GM19239 (cell line): ENCODE data around the gene RCC2.

Experiments
- DNase-seq: peaks from one replicate; pipeline ENCODE4 v3.0.0; 2011; ENCODE audit warnings: low spot score; ENCODE audit not compliant: insufficient read length
- FAIRE-seq: peaks from 2 replicates; lab custom pipeline; 2011; peaks lifted over from hg19 to GRCh38; lab: Jason Lieb, UNC

The RCC2 gene

DNA sequence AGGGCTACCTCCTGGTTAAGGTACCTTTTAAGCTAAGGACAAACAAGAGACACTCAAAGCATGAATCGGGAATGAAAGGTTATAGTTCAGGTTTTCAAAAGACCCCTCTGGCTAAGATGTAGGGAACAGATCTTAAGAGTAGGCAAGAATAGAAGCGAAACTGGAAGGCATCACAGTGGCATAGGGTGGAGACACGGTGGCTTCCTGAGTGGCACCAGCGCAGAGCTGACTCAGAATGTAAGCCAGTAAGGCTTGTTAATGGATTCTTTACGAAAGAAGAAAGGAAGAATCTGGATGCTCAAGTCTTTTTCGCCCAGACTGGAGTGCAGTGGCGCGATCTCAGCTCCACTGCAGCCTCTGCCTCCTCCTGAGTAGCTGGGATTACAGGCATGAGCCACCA is 46.2 kb downstream of the RCC2 start:
- DNase-seq: no peak
- FAIRE-seq: no peak

GRCh38 chr1:17392199-17392740 is 47.2 kb downstream of the RCC2 start:
- FAIRE-seq: no peak
- no peak for DNase-seq

- DNase-seq (no peak), FAIRE-seq (no peak)
Measured at GRCh38 chr1:17381161-17381560, 58.3 kb downstream of the RCC2 start.

GRCh38 chr1:17377325-17377953 is 62.0 kb downstream of the RCC2 start:
- DNase-seq (no peak), FAIRE-seq (no peak)

DNA sequence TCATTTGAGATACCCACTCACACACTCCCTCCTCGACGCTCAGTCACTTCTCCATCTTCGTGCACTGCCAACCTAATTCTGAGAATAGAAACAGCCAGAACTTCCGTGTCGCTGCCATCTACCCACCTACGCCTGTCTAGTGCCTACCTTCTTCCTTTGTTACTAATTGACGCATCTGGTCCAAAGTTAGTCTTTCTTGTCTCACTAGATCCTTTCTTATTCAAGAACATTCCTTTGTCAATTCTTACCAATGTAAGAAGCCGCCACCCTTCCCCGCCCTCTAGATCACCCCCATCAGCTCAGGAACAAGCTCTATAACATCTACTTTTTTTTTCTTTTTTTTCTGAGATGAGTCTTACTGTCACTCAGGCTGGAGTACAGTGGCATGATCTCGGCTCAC is 63.8 kb downstream of the RCC2 start:
- FAIRE-seq (no peak), DNase-seq (no peak)

DNA sequence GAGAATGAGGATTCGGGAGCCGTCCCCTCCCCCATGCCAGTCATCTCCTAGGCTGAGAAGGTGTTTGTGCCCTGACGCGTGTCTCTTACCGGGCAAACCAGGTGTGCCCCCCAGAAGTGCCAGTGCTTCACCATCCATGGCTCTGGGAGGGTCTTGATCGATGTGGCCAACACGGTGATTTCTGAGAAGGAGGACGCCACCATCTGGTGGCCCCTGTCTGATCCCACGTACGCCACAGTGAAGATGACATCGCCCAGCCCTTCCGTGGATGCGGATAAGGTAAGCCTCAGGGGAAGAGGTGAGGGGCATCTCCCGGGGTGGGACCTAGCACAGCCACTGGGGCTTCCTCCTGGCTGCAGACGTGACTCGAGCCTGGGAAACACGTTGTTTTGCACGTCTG is 66.5 kb downstream of the RCC2 start:
- no peak for FAIRE-seq
- no peak for DNase-seq

DNA sequence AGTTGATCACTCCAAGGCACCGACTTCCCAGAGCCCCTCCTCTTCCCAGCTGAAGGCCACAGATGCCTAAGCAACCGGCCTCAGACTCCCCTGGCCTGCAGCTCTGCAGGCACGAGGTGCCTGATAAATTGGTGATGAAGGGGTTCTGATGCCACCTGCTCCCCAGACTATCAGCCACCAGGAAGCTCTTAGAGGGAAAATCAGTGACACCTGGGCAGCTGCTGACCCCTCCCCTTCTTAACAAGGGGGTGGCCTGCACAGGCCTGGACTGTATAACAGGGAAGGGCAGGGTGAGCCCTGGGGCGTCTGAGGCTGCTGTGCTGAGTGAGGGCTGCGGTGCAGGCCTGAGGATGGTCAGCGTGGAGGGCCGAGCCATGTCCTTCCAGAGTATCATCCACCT is 67.6 kb downstream of the RCC2 start, which contains the start of gene PADI6:
TSS of gene PADI6 (plus strand) at position 301 of the 400 bp plus-strand sequence. CDS start at position 351, 50 bp downstream.
- DNase-seq (no peak), FAIRE-seq (no peak)

DNA sequence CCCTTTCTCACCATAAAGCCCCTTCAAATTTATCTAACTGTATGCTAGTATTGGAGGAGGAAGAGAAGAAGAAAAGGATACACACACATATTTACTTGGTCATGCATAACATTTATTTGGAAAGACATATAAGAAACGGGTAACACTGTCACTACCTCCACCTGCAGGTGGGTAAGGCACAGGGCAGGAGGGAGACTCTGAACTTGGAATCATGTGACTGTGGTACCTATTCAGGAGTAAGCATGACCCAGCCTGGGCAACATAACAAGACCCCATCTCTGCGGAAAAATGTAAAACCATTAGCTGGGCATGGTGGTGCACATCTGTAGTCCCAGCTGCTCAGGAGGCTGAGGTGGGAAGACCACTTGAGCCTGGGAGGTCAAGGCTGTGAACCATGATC is 68.9 kb downstream of the RCC2 start:
- DNase-seq (no peak), FAIRE-seq (no peak)

DNA sequence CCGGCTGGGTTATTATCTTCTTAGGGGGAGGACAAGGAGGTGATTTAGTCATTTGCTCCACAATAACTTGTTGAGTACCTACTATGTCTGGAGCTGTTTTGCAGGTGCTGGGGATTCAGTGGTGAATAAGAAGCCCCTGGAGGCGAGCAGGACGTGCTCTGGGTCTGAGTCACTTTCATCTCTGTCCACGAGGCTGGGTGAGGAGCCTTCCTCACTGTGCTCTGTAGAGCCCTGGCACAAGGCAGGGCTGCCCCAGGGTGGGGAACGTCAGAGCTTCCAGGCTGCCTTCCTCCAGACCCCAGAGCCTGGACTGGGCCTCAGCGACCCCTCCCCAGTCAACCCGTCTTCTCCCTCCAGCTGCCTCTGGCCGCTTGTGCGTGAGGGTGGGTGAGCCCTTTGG is 70.0 kb downstream of the RCC2 start:
- no peak for DNase-seq
- no peak for FAIRE-seq

DNA sequence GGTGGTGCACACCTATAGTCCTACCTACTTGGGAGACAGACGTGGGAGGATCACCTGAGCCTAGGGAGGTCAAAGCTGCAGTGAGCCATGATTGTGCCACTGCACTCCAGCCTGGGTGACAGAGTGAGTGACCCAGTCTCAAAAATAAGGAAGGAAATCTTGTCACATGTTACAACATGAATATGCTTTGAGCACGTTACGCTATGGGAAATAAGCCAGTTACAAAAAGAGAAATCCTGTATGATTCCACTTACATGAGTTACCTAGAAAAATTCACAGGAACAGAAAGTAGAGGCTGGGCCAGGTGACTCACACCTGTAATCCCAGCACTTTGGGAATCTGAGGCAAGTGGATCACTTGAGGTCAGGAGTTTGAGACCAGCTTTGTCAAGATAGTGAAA is 74.2 kb downstream of the RCC2 start:
- FAIRE-seq (no peak), DNase-seq (no peak)

DNA sequence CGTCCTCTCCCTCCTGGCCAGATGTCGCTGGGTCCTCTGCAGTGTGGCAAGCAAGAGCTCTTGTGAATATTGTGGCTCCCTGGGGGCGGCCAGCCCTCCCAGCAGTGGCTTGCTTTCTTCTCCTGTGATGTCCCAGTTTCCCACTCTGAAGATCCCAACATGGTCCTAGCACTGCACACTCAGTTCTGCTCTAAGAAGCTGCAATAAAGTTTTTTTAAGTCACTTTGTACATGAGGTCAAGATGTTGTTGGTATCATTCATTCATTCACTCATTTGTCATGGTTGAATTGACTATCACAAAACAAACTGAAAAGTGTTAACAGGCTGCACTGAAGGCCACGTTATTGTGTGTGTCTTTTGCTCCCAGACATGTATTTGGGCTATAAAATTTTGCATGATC is 75.7 kb downstream of the RCC2 start:
- DNase-seq: no peak
- no peak for FAIRE-seq

DNA sequence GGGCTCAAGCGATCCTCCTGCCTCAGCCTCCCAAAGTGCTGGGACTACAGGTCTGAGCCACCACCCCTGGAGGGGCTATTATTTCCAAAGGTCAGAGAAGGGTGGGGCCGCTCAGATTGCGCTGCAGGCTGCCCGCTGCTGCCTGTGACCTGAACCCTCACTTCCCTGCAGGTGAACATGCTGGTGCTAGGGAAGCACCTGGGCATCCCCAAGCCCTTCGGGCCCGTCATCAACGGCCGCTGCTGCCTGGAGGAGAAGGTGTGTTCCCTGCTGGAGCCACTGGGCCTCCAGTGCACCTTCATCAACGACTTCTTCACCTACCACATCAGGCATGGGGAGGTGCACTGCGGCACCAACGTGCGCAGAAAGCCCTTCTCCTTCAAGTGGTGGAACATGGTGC is 76.1 kb downstream of the RCC2 start:
- DNase-seq: no peak
- FAIRE-seq: no peak

GRCh38 chr1:17361687-17362086 is 77.8 kb downstream of the RCC2 start:
- DNase-seq (no peak), FAIRE-seq (no peak)

DNA sequence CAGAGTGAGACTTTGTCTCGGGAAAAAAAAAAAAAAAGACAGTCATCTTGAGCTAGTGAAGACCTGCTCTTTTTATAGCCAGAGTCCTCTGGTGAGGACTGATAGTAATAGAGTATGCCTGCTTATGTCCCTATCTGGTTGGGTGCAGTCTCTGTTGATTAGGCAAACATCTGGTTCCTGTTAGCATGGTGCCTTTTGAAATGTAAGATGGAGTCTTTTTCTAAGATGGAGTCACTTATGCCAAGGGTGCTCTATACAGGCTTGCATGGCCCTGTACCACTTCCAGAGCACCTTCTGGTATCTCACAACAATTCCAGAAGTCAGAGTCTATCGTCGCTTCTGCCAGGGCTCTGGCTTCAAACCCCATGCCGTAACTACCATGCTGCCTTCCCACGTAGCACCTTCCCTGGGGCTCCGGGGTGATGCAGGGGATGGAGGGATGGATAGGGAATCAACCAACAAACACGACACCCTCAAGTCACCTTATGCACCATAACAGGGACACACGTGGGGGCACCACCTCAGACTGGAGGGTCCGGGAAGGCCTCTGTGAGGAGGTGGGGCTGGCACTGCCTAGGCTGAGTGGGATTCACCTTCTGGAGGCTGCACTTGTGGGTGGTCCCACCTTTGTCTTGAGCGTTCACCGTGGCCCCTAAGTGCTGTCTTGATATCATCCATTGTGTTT is 79.1 kb downstream of the RCC2 start:
- FAIRE-seq (no peak), DNase-seq (no peak)

- FAIRE-seq: no peak
Measured at GRCh38 chr1:17359808-17360207, 79.7 kb downstream of the RCC2 start.

DNA sequence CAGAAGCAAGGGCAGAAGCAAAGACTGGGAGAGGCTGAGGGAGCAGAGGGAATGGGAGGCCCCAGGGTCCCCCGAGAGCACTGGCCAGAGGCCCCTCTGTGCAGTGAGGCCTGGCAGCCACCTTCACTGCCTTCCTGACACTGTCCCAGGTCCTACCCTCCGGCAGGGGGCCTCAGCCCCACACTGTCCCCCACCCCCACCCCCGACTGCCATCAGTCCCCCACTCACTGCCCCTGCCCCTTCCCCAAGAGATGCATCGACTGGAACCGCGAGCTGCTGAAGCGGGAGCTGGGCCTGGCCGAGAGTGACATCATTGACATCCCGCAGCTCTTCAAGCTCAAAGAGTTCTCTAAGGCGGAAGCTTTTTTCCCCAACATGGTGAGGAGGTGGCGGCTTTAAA is 80.4 kb downstream of the RCC2 start:
- FAIRE-seq: no peak
- DNase-seq: no peak

More at GRCh38 chr1:17359808-17360207, 79.7 kb downstream of the RCC2 start:
- no peak for DNase-seq

DNA sequence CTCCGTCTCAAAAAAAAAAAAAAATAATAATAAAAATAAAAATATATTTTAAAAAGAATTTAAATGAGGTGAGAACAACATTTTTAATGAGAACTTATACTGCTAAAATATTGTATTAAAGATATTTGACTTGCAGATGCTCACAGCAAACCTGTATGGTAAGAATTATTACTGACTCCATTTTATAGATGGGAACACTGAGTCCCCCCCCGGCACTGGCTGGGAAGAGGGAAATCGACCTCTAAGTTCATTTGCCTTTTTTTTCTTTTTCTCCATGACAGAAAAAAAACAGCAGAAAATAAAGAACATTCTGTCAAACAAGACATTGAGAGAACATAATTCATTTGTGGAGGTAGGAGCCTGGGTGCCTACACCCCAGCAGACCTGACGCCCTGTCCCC is 80.9 kb downstream of the RCC2 start:
- no peak for FAIRE-seq

More for the DNA sequence above, 80.9 kb downstream of the RCC2 start:
- DNase-seq: no peak
